SK-N-DZ (cell line): ENCODE data around the gene C1QTNF3.

ENCODE experiments used
- DNase-seq: peaks from one replicate; pipeline ENCODE4 v3.0.0-alpha.2; 2015; ENCODE audit warnings: low spot score
- small RNA-seq, 2 experiments: library from RNA; depleted of rRNA; stranded (forward); fragments of <200 nt; gene quantifications; one replicate each; pipeline ENCODE3, GENCODE V24; 2014

Gene C1QTNF3

GRCh38 chr5:33999978-34000377 lies 43.0 kb downstream of the C1QTNF3 start:
- DNase-seq, result no peak

GRCh38 chr5:33997331-33997983 lies 45.6 kb downstream of the C1QTNF3 start:
- peak; percentile 57 for DNase-seq

GRCh38 chr5:33995865-33996264 lies 47.1 kb downstream of the C1QTNF3 start:
- DNase-seq, result no peak

- peak; percentile 29 for DNase-seq
Observed at GRCh38 chr5:33994845-33995244, 48.2 kb downstream of the C1QTNF3 start.

GRCh38 chr5:33992864-33993263 lies 50.1 kb downstream of the C1QTNF3 start:
- no peak for DNase-seq

GRCh38 chr5:33985447-33985846 lies 57.6 kb downstream of the C1QTNF3 start:
- no peak for DNase-seq

- no peak for DNase-seq
Observed at GRCh38 chr5:33984671-33985124, 58.3 kb downstream of the C1QTNF3 start, which contains the start of gene SLC45A2. TSS of gene SLC45A2 (minus strand) at chr5:33984693. CDS start at chr5:33984583, 110 bp downstream.

- no peak for DNase-seq
Observed at GRCh38 chr5:33984178-33984577, 58.8 kb downstream of the C1QTNF3 start.

GRCh38 chr5:33981408-33982162 lies 61.4 kb downstream of the C1QTNF3 start:
- no peak for DNase-seq

GRCh38 chr5:33980030-33980429 lies 63.0 kb downstream of the C1QTNF3 start:
- no peak for DNase-seq

- no peak for DNase-seq
Observed at GRCh38 chr5:33978306-33978705, 64.7 kb downstream of the C1QTNF3 start.

GRCh38 chr5:33976307-33976706 lies 66.7 kb downstream of the C1QTNF3 start:
- DNase-seq, result no peak

- no peak for DNase-seq
Observed at GRCh38 chr5:33975852-33976251, 67.2 kb downstream of the C1QTNF3 start.

GRCh38 chr5:33973271-33973670 lies 69.7 kb downstream of the C1QTNF3 start:
- no peak for DNase-seq

GRCh38 chr5:33969572-33970452 lies 73.2 kb downstream of the C1QTNF3 start:
- DNase-seq, result peak; percentile 56

- peak; percentile 76 for DNase-seq
Observed at GRCh38 chr5:33968211-33969005, 74.6 kb downstream of the C1QTNF3 start.

Small RNA genes lying within 50 kb of the gene (small RNA-seq; reads per million reads assigned to genes)
- 0 reads per million in 2 experiments for gene AC139783.1
